IMR-90 (cell line): ENCODE measurements around the gene PTGR3. TPM values are rescaled to one million over a fixed set of nuclear protein-coding genes. Genes with fewer than 3 reads are reported as not detected.
A peak's percentile ranks its signal among the peaks of the same experiment; 100 is the strongest.

Experiments used
- ATAC-seq: fragments of 200-7000 bp; cut with Tn5 transposase; 2 replicates; pipeline ENCODE4 v1.9.1; 2020; ENCODE audit warnings: low read depth, mild to moderate bottlenecking, moderate library complexity
- BruUV-seq: library from RNA; stranded (reverse); fragments of 400-500 nt; replicated peaks from 2 replicates; lab custom pipeline; 2021; lab: Mats Ljungman, UMichigan
- CTCF ChIA-PET: fragments of 300-600 bp; formaldehyde crosslinking; extraction: SDS; loops from one replicate; lab custom pipeline; 2021; ENCODE audit warnings: antibody characterized with exemption; lab: Yijun Ruan, JAX
- POLR2A ChIA-PET: fragments of 300-600 bp; sonication (Branson Sonifier 250); formaldehyde crosslinking; loops from one replicate; lab custom pipeline; 2022; ENCODE audit warnings: antibody characterized with exemption; ENCODE audit not compliant: unreplicated experiment; lab: Charles Lee
- DNase-seq: peaks from one replicate; pipeline ENCODE4 v3.0.0; 2013
- H2AFZ ChIP-seq: replicated peaks from 2 replicates; pipeline ENCODE3; 2013; ENCODE audit warnings: low read length, mild to moderate bottlenecking; ENCODE audit not compliant: poor library complexity
- H2AK5ac ChIP-seq: 2 replicates; pipeline ENCODE4 v1.6.1; 2013; ENCODE audit warnings: low read depth, low read length, inconsistent platforms
- H2AK9ac ChIP-seq: replicated peaks from 2 replicates; pipeline ENCODE3; 2013; ENCODE audit warnings: mild to moderate bottlenecking, low read depth, low read length, moderate library complexity; ENCODE audit not compliant: poor library complexity
- H2BK120ac ChIP-seq: 2 replicates; pipeline ENCODE4 v1.6.1; 2013; ENCODE audit warnings: low read depth, low read length, inconsistent platforms
- H2BK15ac ChIP-seq: 3 replicates; pipeline ENCODE4 v1.6.1; 2013; ENCODE audit warnings: low read depth, low read length, inconsistent platforms
- H2BK20ac ChIP-seq: 2 replicates; pipeline ENCODE4 v1.6.1; 2013; ENCODE audit warnings: low read depth, mild to moderate bottlenecking, inconsistent platforms, low read length, moderate library complexity
- H2BK5ac ChIP-seq: 2 replicates; pipeline ENCODE4 v1.6.1; 2013; ENCODE audit warnings: mild to moderate bottlenecking, low read depth, low read length, inconsistent platforms; ENCODE audit not compliant: poor library complexity, severe bottlenecking
- H3K14ac ChIP-seq: replicated peaks from 2 replicates; pipeline ENCODE4 v1.6.1; 2013; ENCODE audit warnings: low read depth, low read length, inconsistent platforms
- H3K18ac ChIP-seq: 2 replicates; pipeline ENCODE4 v1.6.1; 2013; ENCODE audit warnings: low read depth, low read length, control low read depth
- H3K23ac ChIP-seq: 2 replicates; pipeline ENCODE4 v1.6.1; 2013; ENCODE audit warnings: low read depth, low read length, inconsistent platforms
- H3K27ac ChIP-seq: 2 replicates; pipeline ENCODE4 v1.5.1; 2013; ENCODE audit warnings: mild to moderate bottlenecking, control low read depth, low read length; ENCODE audit not compliant: insufficient read depth
- H3K27me3 ChIP-seq: 2 replicates; pipeline ENCODE4 v1.6.1; 2013; ENCODE audit warnings: low read length; ENCODE audit not compliant: control insufficient read depth, insufficient read depth
- H3K36me3 ChIP-seq: 2 replicates; pipeline ENCODE4 v1.6.1; 2013; ENCODE audit warnings: low read length, mixed read lengths; ENCODE audit not compliant: control insufficient read depth, insufficient read depth
- H3K4ac ChIP-seq: 2 replicates; pipeline ENCODE4 v1.6.1; 2013; ENCODE audit warnings: low read depth, low read length, inconsistent platforms
- H3K4me1 ChIP-seq: 2 replicates; pipeline ENCODE4 v1.6.1; 2013; ENCODE audit warnings: low read length, mixed read lengths; ENCODE audit not compliant: control insufficient read depth, insufficient read depth
- H3K4me2 ChIP-seq: 2 replicates; pipeline ENCODE4 v1.6.1; 2013; ENCODE audit warnings: low read depth, mild to moderate bottlenecking, control low read depth, low read length, moderate library complexity
- H3K4me3 ChIP-seq: 2 replicates; pipeline ENCODE4 v1.5.1; 2013; ENCODE audit warnings: low read depth, mild to moderate bottlenecking, control low read depth, low read length, moderate library complexity; ENCODE audit not compliant: insufficient read depth
- H3K56ac ChIP-seq: 2 replicates; pipeline ENCODE4 v1.6.1; 2013; ENCODE audit warnings: low read length, inconsistent platforms; ENCODE audit not compliant: insufficient read depth; ENCODE audit errors: extremely low read depth
- H3K79me1 ChIP-seq, 2 experiments: 2 replicates each; pipeline ENCODE4 v1.6.1; 2013; ENCODE audit warnings: low read length in 2 of 2, inconsistent platforms in 1 of 2, low read depth in 1 of 2
- H3K9ac ChIP-seq: 2 replicates; pipeline ENCODE4 v1.6.1; 2013; ENCODE audit warnings: low read depth, low read length, control low read depth
- H3K9me1 ChIP-seq: 2 replicates; pipeline ENCODE4 v1.6.1; 2013; ENCODE audit warnings: low read length, inconsistent platforms; ENCODE audit not compliant: insufficient read depth
- H3K9me3 ChIP-seq: 2 replicates; pipeline ENCODE4 v1.6.1; 2013; ENCODE audit warnings: low read length; ENCODE audit not compliant: control insufficient read depth, insufficient read depth
- H4K20me1 ChIP-seq: 2 replicates; pipeline ENCODE4 v1.6.1; 2013; ENCODE audit warnings: low read length, inconsistent platforms; ENCODE audit not compliant: insufficient read depth
- H4K5ac ChIP-seq: 2 replicates; pipeline ENCODE4 v1.6.1; 2013; ENCODE audit warnings: mild to moderate bottlenecking, low read depth, low read length, control low read depth
- H4K8ac ChIP-seq, 2 experiments: 2 replicates each; pipeline ENCODE4 v1.6.1; 2013; ENCODE audit warnings: low read depth in 2 of 2, low read length in 2 of 2, control low read depth in 1 of 2, inconsistent platforms in 1 of 2
- H4K91ac ChIP-seq: 2 replicates; pipeline ENCODE4 v1.6.1; 2013; ENCODE audit warnings: low read depth, low read length, inconsistent platforms; ENCODE audit not compliant: insufficient read depth
- BHLHE40 ChIP-seq: fragments of 150-350 bp; IDR thresholded peaks from 2 replicates; pipeline ENCODE4 v1.6.1; 2016; ENCODE audit warnings: mild to moderate bottlenecking, low read depth, low read length
- CEBPB ChIP-seq: IDR thresholded peaks from 2 replicates; pipeline ENCODE4 v1.6.1; 2012; ENCODE audit warnings: low read depth, low read length, improper control_type of control experiment
- CHD1 ChIP-seq: IDR thresholded peaks from 2 replicates; pipeline ENCODE4 v1.6.1; 2012; ENCODE audit warnings: low read depth, low read length, improper control_type of control experiment
- CTCF ChIP-seq: conservative IDR thresholded peaks from 2 replicates; pipeline ENCODE4 v1.5.1; 2012; ENCODE audit warnings: mild to moderate bottlenecking, low read depth, low read length, improper control_type of control experiment
- ELK1 ChIP-seq: fragments of 150-350 bp; IDR thresholded peaks from 2 replicates; pipeline ENCODE4 v1.6.1; 2016; ENCODE audit warnings: low read depth, mild to moderate bottlenecking, low read length, moderate library complexity, borderline replicate concordance
- FOS ChIP-seq: fragments of 150-350 bp; IDR thresholded peaks from 2 replicates; pipeline ENCODE4 v1.6.1; 2016; ENCODE audit warnings: low read depth, low read length
- MAFK ChIP-seq: IDR thresholded peaks from 2 replicates; pipeline ENCODE4 v1.6.1; 2012; ENCODE audit warnings: low read depth, low read length, improper control_type of control experiment
- MAZ ChIP-seq: IDR thresholded peaks from 2 replicates; pipeline ENCODE4 v1.6.1; 2012; ENCODE audit warnings: low read depth, mild to moderate bottlenecking, low read length, improper control_type of control experiment, moderate library complexity, borderline replicate concordance
- MXI1 ChIP-seq: IDR thresholded peaks from 2 replicates; pipeline ENCODE4 v1.6.1; 2012; ENCODE audit warnings: low read depth, mild to moderate bottlenecking, low read length, moderate library complexity, borderline replicate concordance
- NFE2L2 ChIP-seq: fragments of 150-350 bp; IDR thresholded peaks from 2 replicates; pipeline ENCODE4 v1.6.1; 2016; ENCODE audit warnings: low read depth, mild to moderate bottlenecking, low read length
- POLR2A ChIP-seq: IDR thresholded peaks from 2 replicates; pipeline ENCODE4 v1.6.1; 2012; ENCODE audit warnings: mild to moderate bottlenecking, low read depth, low read length
- RAD21 ChIP-seq: IDR thresholded peaks from 2 replicates; pipeline ENCODE4 v1.6.1; 2012; ENCODE audit warnings: low read length, improper control_type of control experiment
- RCOR1 ChIP-seq: IDR thresholded peaks from 2 replicates; pipeline ENCODE4 v1.6.1; 2012; ENCODE audit warnings: mild to moderate bottlenecking, low read length, improper control_type of control experiment; ENCODE audit not compliant: insufficient replicate concordance
- RFX5 ChIP-seq: IDR thresholded peaks from 2 replicates; pipeline ENCODE4 v1.8.0; 2012; ENCODE audit warnings: low read depth, mild to moderate bottlenecking, low read length, moderate library complexity
- SMC3 ChIP-seq: fragments of 150-350 bp; IDR thresholded peaks from 2 replicates; pipeline ENCODE4 v1.6.1; 2016; ENCODE audit warnings: low read depth, mild to moderate bottlenecking, antibody characterized with exemption, low read length, moderate library complexity
- USF2 ChIP-seq: fragments of 150-350 bp; IDR thresholded peaks from 2 replicates; pipeline ENCODE4 v1.6.1; 2017; ENCODE audit warnings: mild to moderate bottlenecking, antibody characterized with exemption, low read length, low read depth
- WGBS, 2 experiments: methylation state at CpG; one replicate each; pipeline versions ENCODE4 v1.1.5 to v1.1.7; 2013; ENCODE audit warnings: missing lambda C conversion rate in 2 of 2; ENCODE audit not compliant: insufficient read length in 1 of 2; ENCODE audit errors: extremely low coverage in 2 of 2; 5-methylcytosine and 5-hydroxymethylcytosine counted together
- dilution Hi-C: fragments of 300-500 bp; cut with HindIII; formaldehyde crosslinking; loops from one replicate; pipeline ENCODE4 v1.14.3; 2018; ENCODE audit warnings: low sequenced_read_pairs; ENCODE audit not compliant: unreplicated experiment
- in situ Hi-C: fragments of 300-500 bp; cut with MboI; formaldehyde crosslinking; loops from 3 replicates; pipeline ENCODE4 v1.14.3; 2019; ENCODE audit warnings: low sequenced_read_pairs, inconsistent platforms, mixed read lengths
- intact Hi-C: fragments of 100-400 bp; cut with micrococcal nuclease; formaldehyde crosslinking; loops from 2 replicates; pipeline ENCODE4 v1.10.0; 2022
- polyA plus RNA-seq, 3 experiments: library from polyadenylated mRNA; depleted of rRNA; stranded (reverse); fragments of >200 nt; gene quantifications; 2 replicates each; pipeline ENCODE4 v1.2.3, GENCODE V29; 2012; ENCODE audit warnings: low replicate concordance in 1 of 3
- total RNA-seq: library from RNA; depleted of rRNA; stranded (reverse); fragments of >200 nt; gene quantifications from 2 replicates; pipeline ENCODE4 v1.2.3, GENCODE V29; 2012

PTGR3 gene
- total and polyA plus RNA-seq, 2 of the 4 experiments (the other 2 are of a cell fraction), result 16.1 to 26.4 TPM

GRCh38 chr18:75214332-75214690 lies 5.4 kb upstream of the PTGR3 start:
- Histone ChIP-seq H3K56ac (no peak overlapping the region), H3K9me3 (no peaks in the 10 kb centered on the region), H3K23ac (no peak overlapping the region), H2AK9ac (no peak overlapping the region), H3K79me1 (peaks cover 23 to 53% of the 10 kb centered on the region in 2 experiments), H4K5ac (no peak overlapping the region), H3K4ac (no peak overlapping the region), H2BK15ac (no peak overlapping the region), H4K91ac (no peak overlapping the region), H3K9ac (no peak overlapping the region), H3K4me3 (no peak overlapping the region), H3K14ac (no peak overlapping the region), H3K36me3 (no peaks in the 10 kb centered on the region), H4K8ac (no peak overlapping the region), H2AFZ (no peak overlapping the region), H2BK5ac (no peak overlapping the region), H3K27ac (no peak overlapping the region), H3K27me3 (no peaks in the 10 kb centered on the region), H4K20me1 (peaks cover 4% of the 10 kb centered on the region; the same call in 1 of the 2 replicates), H3K18ac (no peak overlapping the region), H2BK20ac (no peak overlapping the region), H2AK5ac (no peak overlapping the region), H3K4me2 (peak overlapping the region; percentile 62), H3K4me1 (peaks cover 13% of the 10 kb centered on the region), H3K9me1 (0 out of 2 replicates have a peak, but pooled peaks cover 4% of the 10 kb centered on the region), H2BK120ac (no peak overlapping the region)
- no TSS peak for BruUV-seq
- ChIA-PET CTCF (interaction anchor here (0.6 kb wide), 1 partner anchor 17 kb away, joined by 3 read pairs; no protein-coding TSS in a partner anchor), POLR2A (no interaction called here)
- dilution Hi-C loops, result no loop called here
- ATAC-seq (no peak), DNase-seq (peak; percentile 16)
- intact Hi-C loops, result loop anchor here (5.0 kb wide), 2 partner anchors 68 to 193 kb away; no protein-coding TSS in a partner anchor
- no CpG with 5 or more reads among the region's 5 CpGs for WGBS, 2 experiments
- no peak for TF ChIP-seq POLR2A
- TF ChIP-seq MAZ, result no peak
- TF ChIP-seq RAD21, result no peak
- TF ChIP-seq CTCF, result no peak
- no peak for TF ChIP-seq MAFK
- no peak for TF ChIP-seq CHD1
- TF ChIP-seq USF2, result no peak
- no peak for TF ChIP-seq ELK1
- TF ChIP-seq FOS, result no peak
- no peak for TF ChIP-seq MXI1
- TF ChIP-seq NFE2L2, result no peak
- TF ChIP-seq BHLHE40, result no peak
- no peak for TF ChIP-seq SMC3
- TF ChIP-seq RFX5, result no peak
- no peak for TF ChIP-seq CEBPB
- no peak for TF ChIP-seq RCOR1
- in situ Hi-C loops, result loop anchor here (25.0 kb wide), 1 partner anchor 1148 kb away; no protein-coding TSS in a partner anchor
